HepG2 (cell line): ENCODE data around the gene ASIC3. TPM values are rescaled to one million over a fixed set of nuclear protein-coding genes. Genes with fewer than 3 reads are reported as not detected.

ENCODE experiments used
- CSRNP2 ChIP-seq: sonication (generic); formaldehyde crosslinking; conservative IDR thresholded peaks from 2 replicates; pipeline ENCODE4 v1.8.0; 2022; ENCODE audit warnings: low read depth, missing genetic modification reagents
- HNRNPLL ChIP-seq: fragments of 200-400 bp; formaldehyde crosslinking; IDR thresholded peaks from 2 replicates; pipeline ENCODE4 v1.6.1; 2017; ENCODE audit warnings: mild to moderate bottlenecking, low read depth, low read length; ENCODE audit not compliant: poor library complexity, severe bottlenecking
- HOXA3 ChIP-seq: sonication (generic); formaldehyde crosslinking; IDR thresholded peaks from 2 replicates; pipeline ENCODE4 v1.5.0; 2020; ENCODE audit warnings: missing genetic modification reagents
- KDM5B ChIP-seq: sonication (generic); formaldehyde crosslinking; IDR thresholded peaks from 2 replicates; pipeline ENCODE4 v1.4.0; 2020; ENCODE audit warnings: missing genetic modification reagents, mild to moderate bottlenecking, borderline replicate concordance
- MAX ChIP-seq: IDR thresholded peaks from 2 replicates; pipeline ENCODE4 v1.6.1; 2012; ENCODE audit warnings: inconsistent platforms
- MLX ChIP-seq: IDR thresholded peaks from 2 replicates; pipeline ENCODE4 v1.6.1; 2016
- MYPOP ChIP-seq: sonication (generic); formaldehyde crosslinking; IDR thresholded peaks from 2 replicates; pipeline ENCODE4 v1.8.1; 2023; ENCODE audit warnings: mild to moderate bottlenecking, moderate library complexity, missing genetic modification reagents
- NPAS2 ChIP-seq: sonication (generic); formaldehyde crosslinking; IDR thresholded peaks from 2 replicates; pipeline ENCODE4 v1.8.0; 2022; ENCODE audit warnings: mild to moderate bottlenecking, missing genetic modification reagents, borderline replicate concordance
- NR0B2 ChIP-seq: sonication (generic); formaldehyde crosslinking; IDR thresholded peaks from 2 replicates; pipeline ENCODE4 v1.4.0; 2020; ENCODE audit warnings: mild to moderate bottlenecking, missing genetic modification reagents
- POGK ChIP-seq: sonication (generic); formaldehyde crosslinking; conservative IDR thresholded peaks from 2 replicates; pipeline ENCODE4 v1.8.0; 2022; ENCODE audit warnings: mild to moderate bottlenecking, moderate library complexity, missing genetic modification reagents
- SNAI1 ChIP-seq: sonication (generic); formaldehyde crosslinking; IDR thresholded peaks from 2 replicates; pipeline ENCODE4 v1.5.0; 2020; ENCODE audit warnings: mild to moderate bottlenecking, missing genetic modification reagents, borderline replicate concordance
- ZFP91 ChIP-seq: sonication (generic); formaldehyde crosslinking; IDR thresholded peaks from 2 replicates; pipeline ENCODE4 v1.9.0; 2022; ENCODE audit warnings: missing genetic modification reagents, mild to moderate bottlenecking, borderline replicate concordance
- ZNF382 ChIP-seq: sonication (generic); formaldehyde crosslinking; IDR thresholded peaks from 2 replicates; pipeline ENCODE4 v1.5.0; 2020; ENCODE audit warnings: missing genetic modification reagents, mild to moderate bottlenecking, borderline replicate concordance
- ZNF672 ChIP-seq: sonication (generic); formaldehyde crosslinking; IDR thresholded peaks from 2 replicates; pipeline ENCODE4 v1.8.1; 2022; ENCODE audit warnings: missing genetic modification reagents
- ZNF777 ChIP-seq: sonication (generic); formaldehyde crosslinking; IDR thresholded peaks from 2 replicates; pipeline ENCODE4 v1.4.0; 2020; ENCODE audit warnings: missing genetic modification reagents
- ZNF800 ChIP-seq: sonication (generic); formaldehyde crosslinking; IDR thresholded peaks from 2 replicates; pipeline ENCODE4 v1.4.0; 2020; ENCODE audit warnings: missing genetic modification reagents
- ZNF83 ChIP-seq: sonication (generic); formaldehyde crosslinking; IDR thresholded peaks from 2 replicates; pipeline ENCODE4 v1.4.0; 2020; ENCODE audit warnings: missing genetic modification reagents, mild to moderate bottlenecking, borderline replicate concordance
- polyA plus RNA-seq, 8 experiments: library from polyadenylated mRNA; depleted of rRNA in 3 of 8; stranded (reverse) in 7 of 8; unstranded in 1 of 8; fragments of >200 nt; fragmentation: Illumina TruSeq in 4 of 8; extraction: Trizol in 4 of 8; gene quantifications; 2 replicates each; pipeline versions ENCODE4 v1.2.1 to v1.2.3, GENCODE V29; 2011 to 2016; ENCODE audit warnings: low read depth in 4 of 8, missing spikeins in 1 of 8, mixed read lengths in 1 of 8; ENCODE audit not compliant: insufficient read depth in 1 of 8
- total RNA-seq, 5 experiments: library from RNA; depleted of rRNA; stranded (reverse); fragments of >200 nt; fragmentation: Illumina TruSeq; extraction: Trizol; gene quantifications; 2 replicates each; pipeline ENCODE4 v1.2.3, GENCODE V29; 2016; ENCODE audit warnings: low read depth in 1 of 5

ASIC3 gene
- total and polyA plus RNA-seq, 2 of the 13 experiments (the other 11 are each of a cell fraction or from before 2014, with no cell fraction given) = 0.51 TPM; not detected in 1

- 0 out of 2 replicates have a peak, but pooled peaks have one; percentile 2 for TF ChIP-seq POGK (CRISPR knock-in tag)
- TF ChIP-seq NR0B2 (CRISPR knock-in tag) = peak; percentile 2; the same call in 1 of the 2 replicates
- TF ChIP-seq ZNF800 (CRISPR knock-in tag) = peak; percentile 76; the same call in 1 of the 2 replicates
- TF ChIP-seq KDM5B (CRISPR knock-in tag) = 0 out of 2 replicates have a peak, but pooled peaks have one; percentile 10
- peak; percentile 8; the same call in 1 of the 2 replicates for TF ChIP-seq MLX
- TF ChIP-seq ZFP91 (CRISPR knock-in tag) = 0 out of 2 replicates have a peak, but pooled peaks have one; percentile 1
- 0 out of 2 replicates have a peak, but pooled peaks have one; percentile 20 for TF ChIP-seq MYPOP
- TF ChIP-seq ZNF672 = peak; percentile 50; the same call in 1 of the 2 replicates
- peak; percentile 31 for TF ChIP-seq HNRNPLL
- 0 out of 2 replicates have a peak, but pooled peaks have one; percentile 24 for TF ChIP-seq HOXA3 (CRISPR knock-in tag)
- no peak for TF ChIP-seq ZNF83 (CRISPR knock-in tag)
- no peak for TF ChIP-seq NPAS2
- TF ChIP-seq ZNF777 (CRISPR knock-in tag) = 0 out of 2 replicates have a peak, but pooled peaks have one; percentile 5
- TF ChIP-seq MAX = peak; percentile 75
- no peak for TF ChIP-seq ZNF382 (CRISPR knock-in tag)
- no peak for TF ChIP-seq SNAI1 (CRISPR knock-in tag)
- TF ChIP-seq CSRNP2 = 0 out of 2 replicates have a peak, but pooled peaks have one; percentile 45
These were observed 29.8 kb upstream of the ASIC3 start (continued) for GRCh38 chr7:151018421-151019129.
